ENCODE data around the gene PLGRKT.

PLGRKT gene

GRCh38 chr9:5483306-5483705 is 45.6 kb upstream of the PLGRKT start:
- H3K4me2 ChIP-seq (ENCODE audit: low read length): no peak overlapping the region
- no peaks in the 10 kb centered on the region for H3F3A ChIP-seq (ENCODE audit: control insufficient read depth, insufficient read depth)
- H3K27me3 ChIP-seq (ENCODE audit: control insufficient read depth, low read length): no peaks in the 10 kb centered on the region
- H3K9me3 ChIP-seq (ENCODE audit: control insufficient read depth, insufficient read depth, low read length): no peaks in the 10 kb centered on the region
- H3K9me2 ChIP-seq (replicated peaks; ENCODE audit: control insufficient read depth, low read length): no peaks in the 10 kb centered on the region
- no peak overlapping the region for H3K27ac ChIP-seq (ENCODE audit: low read depth, low read length)
- no peaks in the 10 kb centered on the region for H4K20me1 ChIP-seq (ENCODE audit: control insufficient read depth, insufficient read depth, low read depth, low read length)
- TF ChIP-seq EZH2phosphoT487 (IDR thresholded peaks at IDR 0.05; ENCODE audit: borderline replicate concordance, low read length): no peak
- TF ChIP-seq, protein P1, sequence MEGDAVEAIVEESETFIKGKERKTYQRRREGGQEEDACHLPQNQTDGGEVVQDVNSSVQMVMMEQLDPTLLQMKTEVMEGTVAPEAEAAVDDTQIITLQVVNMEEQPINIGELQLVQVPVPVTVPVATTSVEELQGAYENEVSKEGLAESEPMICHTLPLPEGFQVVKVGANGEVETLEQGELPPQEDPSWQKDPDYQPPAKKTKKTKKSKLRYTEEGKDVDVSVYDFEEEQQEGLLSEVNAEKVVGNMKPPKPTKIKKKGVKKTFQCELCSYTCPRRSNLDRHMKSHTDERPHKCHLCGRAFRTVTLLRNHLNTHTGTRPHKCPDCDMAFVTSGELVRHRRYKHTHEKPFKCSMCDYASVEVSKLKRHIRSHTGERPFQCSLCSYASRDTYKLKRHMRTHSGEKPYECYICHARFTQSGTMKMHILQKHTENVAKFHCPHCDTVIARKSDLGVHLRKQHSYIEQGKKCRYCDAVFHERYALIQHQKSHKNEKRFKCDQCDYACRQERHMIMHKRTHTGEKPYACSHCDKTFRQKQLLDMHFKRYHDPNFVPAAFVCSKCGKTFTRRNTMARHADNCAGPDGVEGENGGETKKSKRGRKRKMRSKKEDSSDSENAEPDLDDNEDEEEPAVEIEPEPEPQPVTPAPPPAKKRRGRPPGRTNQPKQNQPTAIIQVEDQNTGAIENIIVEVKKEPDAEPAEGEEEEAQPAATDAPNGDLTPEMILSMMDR (IDR thresholded peaks at IDR 0.05; ENCODE audit: low read depth, low read length, poor library complexity, severe bottlenecking): no peak
- H3K79me2 ChIP-seq (ENCODE audit: control insufficient read depth, low read length): no peaks in the 10 kb centered on the region
- peaks cover 10% of the 10 kb centered on the region for H3K4me1 ChIP-seq (ENCODE audit: control insufficient read depth, low read length)
- no peaks in the 10 kb centered on the region for H3K36me3 ChIP-seq (ENCODE audit: control insufficient read depth, low read length)
- no peak overlapping the region for H3K4me3 ChIP-seq (ENCODE audit: low read length)

DNA sequence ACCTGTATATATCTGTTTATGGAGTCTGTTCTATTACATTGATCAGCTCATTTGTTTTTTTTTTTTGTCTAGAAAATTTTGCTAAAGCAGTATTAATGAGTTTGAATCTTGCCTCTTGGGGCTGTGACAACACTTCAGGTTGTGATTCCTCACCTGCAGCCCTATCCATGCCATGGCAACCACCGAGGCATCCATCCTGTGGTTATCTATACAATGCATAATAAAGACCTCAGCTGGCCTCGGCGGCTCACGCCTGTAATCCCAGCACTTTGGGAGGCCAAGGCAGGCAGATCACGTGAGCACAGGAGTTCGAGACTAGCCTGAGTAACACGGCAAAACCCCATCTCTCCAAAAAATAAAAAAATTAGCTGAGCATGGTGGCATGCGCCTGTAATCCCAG is 44.5 kb upstream of the PLGRKT start:
- no peak for TF ChIP-seq EZH2phosphoT487 (IDR thresholded peaks at IDR 0.05; ENCODE audit: borderline replicate concordance, low read length)
- TF ChIP-seq, protein P1 (IDR thresholded peaks at IDR 0.05; ENCODE audit: low read depth, low read length, poor library complexity, severe bottlenecking): no peak
- no peak overlapping the region for H3K4me2 ChIP-seq (ENCODE audit: low read length)
- no peaks in the 10 kb centered on the region for H3K27me3 ChIP-seq (ENCODE audit: control insufficient read depth, low read length)
- H3F3A ChIP-seq (ENCODE audit: control insufficient read depth, insufficient read depth): no peaks in the 10 kb centered on the region
- H4K20me1 ChIP-seq (ENCODE audit: control insufficient read depth, insufficient read depth, low read depth, low read length): no peaks in the 10 kb centered on the region
- no peak overlapping the region for H3K4me3 ChIP-seq (ENCODE audit: low read length)
- peaks cover 10% of the 10 kb centered on the region for H3K4me1 ChIP-seq (ENCODE audit: control insufficient read depth, low read length)
- no peaks in the 10 kb centered on the region for H3K79me2 ChIP-seq (ENCODE audit: control insufficient read depth, low read length)
- H3K27ac ChIP-seq (ENCODE audit: low read depth, low read length): no peak overlapping the region
- no peaks in the 10 kb centered on the region for H3K9me2 ChIP-seq (replicated peaks; ENCODE audit: control insufficient read depth, low read length)
- H3K9me3 ChIP-seq (ENCODE audit: control insufficient read depth, insufficient read depth, low read length): no peaks in the 10 kb centered on the region
- H3K36me3 ChIP-seq (ENCODE audit: control insufficient read depth, low read length): no peaks in the 10 kb centered on the region

GRCh38 chr9:5481322-5482040 is 43.8 kb upstream of the PLGRKT start:
- Histone ChIP-seq H3F3A (ENCODE audit: control insufficient read depth, insufficient read depth) (no peaks in the 10 kb centered on the region), H3K4me2 (ENCODE audit: low read length) (no peak overlapping the region), H3K27ac (ENCODE audit: low read depth, low read length) (no peak overlapping the region), H3K36me3 (ENCODE audit: control insufficient read depth, low read length) (no peaks in the 10 kb centered on the region), H3K4me1 (ENCODE audit: control insufficient read depth, low read length) (peaks cover 10% of the 10 kb centered on the region), H4K20me1 (ENCODE audit: control insufficient read depth, insufficient read depth, low read depth, low read length) (no peaks in the 10 kb centered on the region), H3K9me2 (replicated peaks; ENCODE audit: control insufficient read depth, low read length) (no peaks in the 10 kb centered on the region), H3K9me3 (ENCODE audit: control insufficient read depth, insufficient read depth, low read length) (no peaks in the 10 kb centered on the region), H3K79me2 (ENCODE audit: control insufficient read depth, low read length) (no peaks in the 10 kb centered on the region), H3K4me3 (ENCODE audit: low read length) (no peak overlapping the region), H3K27me3 (ENCODE audit: control insufficient read depth, low read length) (no peaks in the 10 kb centered on the region)
- no peak for TF ChIP-seq EZH2phosphoT487 (IDR thresholded peaks at IDR 0.05; ENCODE audit: borderline replicate concordance, low read length)
- TF ChIP-seq, protein P1 (IDR thresholded peaks at IDR 0.05; ENCODE audit: low read depth, low read length, poor library complexity, severe bottlenecking): no peak

Measured in DOHH2 (cell line).